Fibroblast of lung (primary cell): ENCODE results near the gene ART3.

Experiments used
- CTCF ChIP-seq, 2 donors: IDR thresholded peaks in 1 of 2; conservative IDR thresholded peaks in 1 of 2; 1 replicate in 1 of 2; 2 replicates in 1 of 2; pipeline ENCODE4 v1.5.1; 2011 to 2012; ENCODE audit warnings: low read length in 2 of 2, control low read depth in 1 of 2, inconsistent platforms in 1 of 2, low read depth in 1 of 2, mild to moderate bottlenecking in 1 of 2
- EZH2 ChIP-seq: IDR thresholded peaks from 2 replicates; pipeline ENCODE4 v1.5.1; 2012; ENCODE audit warnings: low read length, control low read depth, mild to moderate bottlenecking; ENCODE audit errors: missing control alignments

DNA sequence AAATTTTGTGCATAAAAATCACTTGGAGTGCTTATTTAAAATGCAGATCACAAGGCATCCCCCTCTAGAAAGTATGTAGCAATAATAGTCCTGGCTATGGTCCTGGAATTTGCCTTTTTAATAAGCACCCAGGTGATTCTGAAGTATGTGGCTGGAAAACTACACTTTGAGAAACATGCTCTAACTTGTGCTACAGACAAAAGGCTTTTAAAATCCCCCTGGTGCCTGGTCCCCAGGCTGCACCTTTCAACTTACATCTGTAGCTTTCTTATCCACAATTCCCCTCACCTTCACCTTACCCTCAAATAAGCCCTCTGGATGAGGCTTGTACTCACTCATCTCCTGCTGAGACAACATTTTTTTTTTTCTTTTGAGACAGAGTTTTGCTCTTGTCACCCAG lies 21.1 kb downstream of the ART3 start:
- TF ChIP-seq CTCF (conservative IDR thresholded peaks at IDR 0.05 in 1 of 2, IDR thresholded peaks at IDR 0.05 in 1 of 2; ENCODE audit: low read depth in 1 of 2, low read length in 2 of 2): no peak
- TF ChIP-seq EZH2: no peak
